AG10803 (cell line): Measurements from ENCODE around the gene IFIT3.

Source experiments
- DNase-seq: peaks from one replicate; pipeline ENCODE4 v3.0.0; 2010; ENCODE audit warnings: low read depth
- H3K4me3 ChIP-seq: 2 replicates; pipeline ENCODE4 v1.5.1; 2011; ENCODE audit warnings: mild to moderate bottlenecking, low read length, control low read depth
- CTCF ChIP-seq: conservative IDR thresholded peaks from 2 replicates; pipeline ENCODE4 v1.5.1; 2011; ENCODE audit warnings: mild to moderate bottlenecking, low read length, control low read depth, inconsistent platforms

The IFIT3 gene

GRCh38 chr10:89327803-89328441, at the start of gene IFIT3:
IFIT3 (plus strand) TSS chr10:89327997; CDS start chr10:89328074, 77 bp downstream.
- H3K4me3 ChIP-seq: peak within 1 kb of the TSS; percentile 61
- peak; percentile 98 for DNase-seq
- no peak for TF ChIP-seq CTCF

- no peak for TF ChIP-seq CTCF
- DNase-seq: peak; percentile 97
- H3K4me3 ChIP-seq: no peak overlapping the region
Measured at GRCh38 chr10:89278034-89278535, 49.7 kb upstream of the IFIT3 start.

- DNase-seq: no peak
- H3K4me3 ChIP-seq: no peak overlapping the region
- no peak for TF ChIP-seq CTCF
Measured at GRCh38 chr10:89278900-89279392, 48.9 kb upstream of the IFIT3 start.

GRCh38 chr10:89279421-89279869, 48.4 kb upstream of the IFIT3 start:
- peak; percentile 33 for DNase-seq
- TF ChIP-seq CTCF: no peak
- no peak overlapping the region for H3K4me3 ChIP-seq

GRCh38 chr10:89280508-89280907, 47.3 kb upstream of the IFIT3 start:
- DNase-seq: peak; percentile 67
- H3K4me3 ChIP-seq: no peak overlapping the region
- no peak for TF ChIP-seq CTCF

- peak; percentile 65 for DNase-seq
- no peak overlapping the region for H3K4me3 ChIP-seq
- TF ChIP-seq CTCF: no peak
Measured at GRCh38 chr10:89281606-89282395, 46.0 kb upstream of the IFIT3 start.
